Loucy (cell line): ENCODE data around the gene ERFE.

Source experiments
- H2AFZ ChIP-seq: fragments of 200-600 bp; sonication (generic); 2 replicates; pipeline ENCODE4 v1.6.0; 2016; ENCODE audit warnings: antibody characterized with exemption, mild to moderate bottlenecking, low read length, moderate library complexity
- H3F3A ChIP-seq: fragments of 200-600 bp; 2 replicates; pipeline ENCODE4 v1.6.0; 2016; ENCODE audit warnings: antibody characterized with exemption, low read depth, mild to moderate bottlenecking
- H3K27me3 ChIP-seq: fragments of 200-600 bp; sonication (generic); 2 replicates; pipeline ENCODE4 v1.6.1; 2014; ENCODE audit warnings: low read length, mild to moderate bottlenecking; ENCODE audit not compliant: insufficient read depth, poor library complexity, severe bottlenecking
- H3K36me3 ChIP-seq: fragments of 200-600 bp; sonication (generic); 2 replicates; pipeline ENCODE4 v1.6.1; 2016; ENCODE audit warnings: low read length; ENCODE audit not compliant: insufficient read depth
- H3K4me1 ChIP-seq: fragments of 200-600 bp; sonication (generic); 2 replicates; pipeline ENCODE4 v1.5.1; 2014; ENCODE audit warnings: low read length, mild to moderate bottlenecking; ENCODE audit not compliant: insufficient read depth, poor library complexity, severe bottlenecking
- H3K4me2 ChIP-seq: fragments of 200-600 bp; sonication (generic); 2 replicates; pipeline ENCODE4 v1.6.0; 2014; ENCODE audit warnings: antibody characterized with exemption, low read length, low read depth, mild to moderate bottlenecking; ENCODE audit not compliant: poor library complexity, severe bottlenecking
- H3K4me3 ChIP-seq: fragments of 200-600 bp; sonication (generic); 2 replicates; pipeline ENCODE4 v1.5.1; 2014; ENCODE audit warnings: low read length, mild to moderate bottlenecking, mixed read lengths; ENCODE audit not compliant: poor library complexity, severe bottlenecking
- H3K79me2 ChIP-seq: fragments of 200-600 bp; sonication (generic); 2 replicates; pipeline ENCODE4 v1.6.1; 2014; ENCODE audit warnings: low read length; ENCODE audit not compliant: insufficient read depth
- H3K9ac ChIP-seq: fragments of 200-600 bp; sonication (generic); 2 replicates; pipeline ENCODE4 v1.6.0; 2014; ENCODE audit warnings: mild to moderate bottlenecking, low read depth, low read length, moderate library complexity; ENCODE audit not compliant: poor library complexity, severe bottlenecking
- H3K9me2 ChIP-seq: fragments of 200-600 bp; sonication (generic); replicated peaks from 2 replicates; pipeline ENCODE4 v1.6.1; 2016; ENCODE audit warnings: low read depth, low read length, mixed read lengths
- H3K9me3 ChIP-seq: fragments of 200-600 bp; sonication (generic); 2 replicates; pipeline ENCODE4 v1.6.1; 2014; ENCODE audit warnings: mild to moderate bottlenecking, antibody characterized with exemption, low read length, low read depth; ENCODE audit not compliant: insufficient read depth
- H4K20me1 ChIP-seq: fragments of 200-600 bp; sonication (generic); 2 replicates; pipeline ENCODE4 v1.6.0; 2014; ENCODE audit warnings: antibody characterized with exemption, low read length, mild to moderate bottlenecking; ENCODE audit not compliant: insufficient read depth, poor library complexity, severe bottlenecking
- EZH2phosphoT487 ChIP-seq: fragments of 200-600 bp; IDR thresholded peaks from 2 replicates; pipeline ENCODE4 v1.6.1; 2018; ENCODE audit warnings: antibody characterized with exemption, mild to moderate bottlenecking, moderate library complexity, borderline replicate concordance
- TF ChIP-seq, protein P1 (sequence below): fragments of 200-600 bp; sonication (generic); conservative IDR thresholded peaks from 2 replicates; pipeline ENCODE4 v1.5.1; 2014; ENCODE audit warnings: mild to moderate bottlenecking, antibody characterized with exemption, low read length

Gene ERFE

DNA sequence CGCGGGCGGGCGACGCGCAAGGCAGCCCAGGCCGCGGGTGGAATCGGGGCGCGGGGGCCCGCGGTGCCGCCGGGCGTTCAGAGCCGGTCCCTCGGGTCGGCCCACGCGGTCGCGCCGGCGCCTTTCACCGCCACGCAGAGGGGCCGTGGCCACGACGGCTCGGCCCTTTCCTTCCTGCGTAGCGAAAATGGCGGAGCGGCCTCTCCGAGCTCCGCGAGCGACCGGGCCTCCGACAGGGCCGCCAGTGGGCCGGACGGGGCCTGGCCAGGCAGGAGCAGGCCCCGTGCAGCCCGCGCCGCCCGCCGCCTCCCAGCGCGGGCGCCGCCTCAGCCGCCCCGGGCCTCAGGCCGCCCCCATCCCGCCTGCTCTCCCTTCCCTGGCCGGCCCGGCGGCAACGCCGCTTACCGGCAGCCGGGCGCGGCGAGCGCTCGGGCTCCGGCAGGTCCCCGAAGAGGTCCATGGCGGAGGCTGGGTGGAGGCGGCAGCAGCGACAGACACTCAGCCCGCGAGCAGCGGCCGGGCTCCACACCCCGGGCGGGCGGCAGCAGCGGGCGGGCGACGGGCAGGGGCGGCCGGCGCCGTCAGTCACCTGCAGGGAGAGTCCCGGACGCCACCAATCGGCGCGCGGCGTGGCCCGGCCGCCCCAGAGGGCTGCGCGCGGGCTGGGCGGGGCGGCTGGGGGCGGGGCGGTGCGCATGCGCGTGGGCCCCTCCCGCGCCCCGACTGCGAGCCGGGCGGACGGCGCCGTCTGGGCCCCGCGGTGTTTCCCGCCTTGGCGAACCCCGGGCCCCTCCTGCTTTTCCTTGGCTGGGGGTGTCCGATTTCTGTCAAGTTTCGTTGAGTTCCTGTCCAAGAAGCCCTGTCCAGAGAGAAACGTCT, 44.6 kb downstream of the ERFE start, which contains the start of gene ILKAP:
Gene ILKAP (minus strand): TSS at position 602 of the 879 bp plus-strand sequence. CDS start 142 bp downstream, at position 460.
- peak within 1 kb of the TSS; percentile 86 for H3K9ac ChIP-seq
- peaks cover 52% of the 10 kb centered on the region for H3K4me1 ChIP-seq
- H3K36me3 ChIP-seq: no peaks in the 10 kb centered on the region
- H3K27me3 ChIP-seq: no peaks in the 10 kb centered on the region
- peaks cover 46% of the 10 kb centered on the region for H4K20me1 ChIP-seq
- peaks cover 51% of the 10 kb centered on the region for H3K79me2 ChIP-seq
- no peaks in the 10 kb centered on the region for H3F3A ChIP-seq
- H3K4me3 ChIP-seq: peak within 1 kb of the TSS; percentile 91
- H3K9me3 ChIP-seq: no peaks in the 10 kb centered on the region
- peak within 1 kb of the TSS; percentile 98 for H3K4me2 ChIP-seq
- H2AFZ ChIP-seq: peak within 1 kb of the TSS; percentile 74
- no peaks in the 10 kb centered on the region for H3K9me2 ChIP-seq
- TF ChIP-seq, protein P1, sequence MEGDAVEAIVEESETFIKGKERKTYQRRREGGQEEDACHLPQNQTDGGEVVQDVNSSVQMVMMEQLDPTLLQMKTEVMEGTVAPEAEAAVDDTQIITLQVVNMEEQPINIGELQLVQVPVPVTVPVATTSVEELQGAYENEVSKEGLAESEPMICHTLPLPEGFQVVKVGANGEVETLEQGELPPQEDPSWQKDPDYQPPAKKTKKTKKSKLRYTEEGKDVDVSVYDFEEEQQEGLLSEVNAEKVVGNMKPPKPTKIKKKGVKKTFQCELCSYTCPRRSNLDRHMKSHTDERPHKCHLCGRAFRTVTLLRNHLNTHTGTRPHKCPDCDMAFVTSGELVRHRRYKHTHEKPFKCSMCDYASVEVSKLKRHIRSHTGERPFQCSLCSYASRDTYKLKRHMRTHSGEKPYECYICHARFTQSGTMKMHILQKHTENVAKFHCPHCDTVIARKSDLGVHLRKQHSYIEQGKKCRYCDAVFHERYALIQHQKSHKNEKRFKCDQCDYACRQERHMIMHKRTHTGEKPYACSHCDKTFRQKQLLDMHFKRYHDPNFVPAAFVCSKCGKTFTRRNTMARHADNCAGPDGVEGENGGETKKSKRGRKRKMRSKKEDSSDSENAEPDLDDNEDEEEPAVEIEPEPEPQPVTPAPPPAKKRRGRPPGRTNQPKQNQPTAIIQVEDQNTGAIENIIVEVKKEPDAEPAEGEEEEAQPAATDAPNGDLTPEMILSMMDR: no peak
- TF ChIP-seq EZH2phosphoT487: no peak

DNA sequence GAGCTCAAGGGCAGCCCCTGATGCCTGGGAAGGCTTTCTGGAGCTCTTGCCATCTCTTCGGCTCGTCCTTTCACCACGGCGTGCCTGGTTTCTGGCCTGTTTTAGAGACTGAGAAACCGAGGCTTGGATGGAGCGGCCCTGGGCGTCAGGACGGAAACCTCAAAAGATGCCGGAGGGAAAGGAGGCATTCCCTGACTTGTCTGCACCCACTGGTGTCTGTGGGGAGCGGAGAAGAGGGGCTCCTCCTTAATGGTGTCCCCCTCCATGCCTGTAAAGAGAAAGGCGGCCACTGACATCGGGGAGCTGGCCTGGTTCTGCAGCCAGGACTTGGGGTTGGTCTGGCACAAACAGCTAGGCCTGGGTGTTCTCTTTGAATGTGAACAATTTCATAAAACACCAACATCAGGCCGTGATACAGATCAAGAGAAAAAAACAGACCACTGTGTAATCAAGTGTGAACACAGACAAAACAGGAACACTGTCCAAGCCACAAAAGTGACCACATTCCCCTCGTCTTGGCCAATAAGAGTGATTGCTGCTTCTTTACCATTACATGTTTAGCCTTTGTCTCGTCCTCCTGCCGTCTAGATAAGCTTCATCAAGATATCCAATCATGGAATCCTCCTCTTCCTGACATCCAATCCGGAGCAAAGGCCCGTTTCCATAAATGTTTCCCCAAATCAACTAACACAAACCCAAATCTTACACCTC, 45.4 kb downstream of the ERFE start:
- no peaks in the 10 kb centered on the region for H3K9me3 ChIP-seq
- peak overlapping the region; percentile 86 for H3K9ac ChIP-seq
- TF ChIP-seq, protein P1: no peak
- TF ChIP-seq EZH2phosphoT487: no peak
- peaks cover 44% of the 10 kb centered on the region for H3K4me1 ChIP-seq
- H3K4me3 ChIP-seq: peak overlapping the region; percentile 91
- no peaks in the 10 kb centered on the region for H3K27me3 ChIP-seq
- H2AFZ ChIP-seq: peak overlapping the region; percentile 74
- no peaks in the 10 kb centered on the region for H3K9me2 ChIP-seq
- no peaks in the 10 kb centered on the region for H3K36me3 ChIP-seq
- H4K20me1 ChIP-seq: peaks cover 38% of the 10 kb centered on the region
- peak overlapping the region; percentile 81 for H3K4me2 ChIP-seq
- H3F3A ChIP-seq: no peaks in the 10 kb centered on the region
- peaks cover 43% of the 10 kb centered on the region for H3K79me2 ChIP-seq

DNA sequence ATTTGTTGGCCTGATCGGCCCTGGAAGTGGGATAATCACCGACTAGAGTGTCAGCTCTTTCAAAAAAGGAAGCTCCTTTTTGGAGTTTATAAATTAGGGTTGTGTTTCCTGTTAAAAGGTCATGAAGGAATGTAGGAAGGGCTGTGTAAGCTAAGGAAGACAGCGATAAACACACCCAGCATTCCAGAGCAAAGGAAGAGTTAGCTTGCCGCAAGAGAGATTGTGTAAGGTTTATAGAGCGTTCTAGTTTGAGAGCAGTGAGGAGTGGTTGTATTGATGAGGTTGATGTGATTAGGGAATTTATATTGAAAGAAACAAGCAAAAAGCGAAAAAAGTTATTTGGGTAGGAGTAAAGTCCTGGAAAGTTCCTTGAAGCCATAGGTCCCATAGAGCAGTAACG, 48.2 kb downstream of the ERFE start:
- no peaks in the 10 kb centered on the region for H3K36me3 ChIP-seq
- H3K79me2 ChIP-seq: peaks cover 15% of the 10 kb centered on the region
- peaks cover 9% of the 10 kb centered on the region for H4K20me1 ChIP-seq
- H3K9me3 ChIP-seq: no peaks in the 10 kb centered on the region
- no peaks in the 10 kb centered on the region for H3F3A ChIP-seq
- no peak overlapping the region for H3K4me3 ChIP-seq
- no peaks in the 10 kb centered on the region for H3K9me2 ChIP-seq
- no peak for TF ChIP-seq EZH2phosphoT487
- TF ChIP-seq, protein P1: no peak
- H2AFZ ChIP-seq: no peak overlapping the region
- H3K27me3 ChIP-seq: no peaks in the 10 kb centered on the region
- H3K4me2 ChIP-seq: no peak overlapping the region
- no peak overlapping the region for H3K9ac ChIP-seq
- peaks cover 16% of the 10 kb centered on the region for H3K4me1 ChIP-seq
